CD4-positive, alpha-beta T cell treated with Interleukin-4 for 1 hour (primary cell): ENCODE data around the gene NPTXR.
"Not testable (repeated sequence)": the region's sequence is repeated elsewhere in the genome, so short reads cannot be mapped to it uniquely, and the experiment has no call there.

Experiments used
- DNase-seq, 2 donors: peaks; one replicate each; pipeline ENCODE4 v3.0.0-alpha.2; 2020 to 2022

Gene NPTXR

DNA sequence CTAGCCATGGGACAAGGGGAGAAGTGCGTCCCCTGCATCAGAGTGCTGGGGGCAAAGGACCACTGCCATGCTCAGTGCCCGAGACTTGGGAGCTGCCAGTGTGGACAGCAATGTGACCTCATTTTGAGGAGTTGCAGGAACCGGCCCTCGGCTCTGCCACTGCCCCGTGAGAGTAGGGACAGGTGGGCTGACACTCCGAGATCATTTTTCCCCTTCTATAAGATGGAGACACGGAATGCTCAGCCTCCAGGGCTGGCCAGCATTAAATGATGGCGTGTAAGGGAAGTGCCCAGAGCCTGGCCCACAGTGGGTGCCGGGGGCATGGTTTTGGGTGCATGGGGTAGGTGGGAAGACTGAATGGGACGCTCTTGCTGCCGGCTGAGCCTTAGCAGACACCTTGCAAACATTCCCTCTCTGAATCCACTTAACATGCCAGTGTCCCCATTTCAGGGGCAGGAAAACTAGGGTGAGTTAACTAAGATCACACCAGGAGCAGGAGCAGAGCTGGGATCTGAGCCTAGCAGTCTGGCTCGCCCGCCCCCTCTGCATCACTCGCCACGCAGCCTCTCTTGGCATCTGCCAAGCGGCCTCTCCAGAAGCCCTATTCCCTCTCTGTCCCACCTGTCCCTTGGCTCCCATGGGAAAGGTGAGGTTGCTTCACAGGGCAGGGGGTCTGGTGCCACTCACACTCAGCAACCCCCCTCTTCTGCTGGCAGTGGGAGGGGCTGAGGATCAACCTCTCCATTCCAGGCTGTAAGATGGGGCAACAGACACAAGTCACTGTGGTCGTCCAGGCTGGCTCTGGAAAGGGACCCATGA lies 13.6 kb downstream of the NPTXR start:
- DNase-seq, result no peak

DNA sequence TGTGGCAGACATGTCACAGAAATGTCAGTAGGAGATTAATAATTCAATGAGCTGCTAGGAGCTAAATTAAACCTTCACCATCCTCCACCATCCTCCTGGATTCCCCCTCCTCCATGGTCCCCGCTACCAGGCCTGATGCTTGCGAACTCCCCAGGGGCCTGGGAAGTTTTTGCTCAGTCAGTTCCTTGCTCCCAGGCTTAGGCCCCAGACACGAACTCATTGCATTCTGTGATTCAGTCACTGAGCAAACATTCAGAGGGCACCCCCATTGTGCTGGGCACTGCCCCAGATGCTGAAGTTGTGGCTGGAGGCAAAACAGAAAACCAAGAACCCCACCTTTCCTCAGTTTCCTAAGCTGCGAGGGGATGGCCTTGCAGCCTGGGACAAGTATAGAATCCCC lies 14.3 kb downstream of the NPTXR start:
- no peak for DNase-seq

DNA sequence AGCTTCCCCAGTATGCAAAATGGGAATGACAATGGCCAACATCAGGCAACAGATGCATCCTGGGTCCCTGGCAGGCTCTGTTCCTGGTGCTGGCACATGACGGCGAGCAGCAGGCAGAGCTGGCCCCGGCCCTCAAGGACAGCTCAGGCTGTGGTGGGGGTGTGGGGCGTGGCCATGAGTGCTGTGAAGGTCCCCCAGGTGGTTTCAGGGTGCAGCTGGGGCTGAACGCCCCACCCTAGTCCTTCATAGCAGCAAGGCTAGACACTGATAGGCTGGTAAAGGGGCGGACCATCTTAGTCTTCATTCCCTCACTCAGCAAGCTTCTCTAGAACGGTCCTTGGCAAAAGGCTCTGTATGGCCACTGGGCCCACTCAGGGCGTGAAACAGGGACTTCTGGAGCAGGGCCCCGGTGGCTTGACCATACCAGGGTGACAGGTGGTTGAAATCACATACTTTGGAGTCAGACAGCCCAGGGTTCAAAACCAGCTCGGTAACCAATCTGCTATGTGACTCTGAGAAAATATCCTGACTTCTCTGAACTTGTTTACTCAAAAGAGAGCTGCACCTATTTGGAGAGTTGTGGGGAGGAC lies 15.1 kb downstream of the NPTXR start:
- no peak for DNase-seq

DNA sequence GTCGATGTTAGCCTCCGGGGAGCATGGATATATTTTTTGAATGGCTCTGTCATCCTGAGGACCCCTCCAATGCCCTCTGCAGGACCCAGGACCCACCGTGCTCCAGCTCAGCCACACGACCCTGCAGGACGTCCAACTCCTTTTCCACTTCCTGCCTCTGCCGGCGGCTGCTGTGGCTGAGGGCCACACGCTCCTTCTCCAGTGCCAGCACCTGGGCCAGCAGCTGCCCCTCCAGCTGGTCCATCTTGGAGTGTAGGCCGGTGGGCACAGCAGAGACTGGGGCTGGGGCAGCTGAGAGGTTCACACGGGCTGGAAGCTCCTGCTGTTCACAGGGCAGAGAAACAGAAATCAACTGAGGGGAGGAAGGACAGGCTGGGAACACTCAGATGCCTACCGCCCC lies 15.6 kb downstream of the NPTXR start:
- DNase-seq, result no peak

DNA sequence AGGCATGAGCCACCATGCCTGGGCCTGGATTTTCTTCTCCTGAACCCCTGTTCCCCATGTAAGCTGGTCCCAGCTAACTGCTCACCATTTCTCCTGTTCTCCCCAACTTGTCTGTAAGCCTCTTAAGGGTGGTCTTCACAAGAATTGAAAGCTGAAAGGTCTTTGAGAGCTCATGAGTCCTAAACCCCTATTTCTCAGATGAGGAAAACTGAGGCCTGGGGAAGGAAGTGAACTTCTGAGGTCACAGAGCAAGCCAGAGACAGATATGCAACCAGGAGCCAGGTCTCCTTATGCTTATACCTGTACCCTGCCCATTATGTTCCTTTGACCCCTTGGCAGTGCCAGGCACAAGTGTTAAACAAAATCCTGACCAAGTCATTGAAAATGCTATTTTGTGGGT lies 16.3 kb downstream of the NPTXR start:
- no peak for DNase-seq

DNA sequence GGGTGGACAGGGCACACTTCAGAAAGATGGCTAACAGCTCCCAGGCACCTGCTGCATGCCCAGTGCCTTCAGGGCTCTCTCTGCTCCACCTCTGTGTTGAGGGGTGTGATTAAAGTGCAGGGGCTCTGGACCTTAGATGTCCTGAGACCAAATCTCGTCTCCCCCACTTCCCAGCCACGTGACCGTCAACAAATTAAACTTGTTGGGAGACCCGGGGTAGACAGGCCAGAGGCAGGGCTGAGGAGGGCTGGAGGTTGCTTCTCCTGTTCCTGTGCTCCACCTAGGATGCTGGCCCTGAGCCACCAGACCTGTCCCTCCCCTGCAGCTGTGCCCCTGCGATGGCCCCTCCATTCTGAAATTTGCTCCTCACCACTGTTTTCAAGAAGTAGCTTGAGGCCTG lies 17.0 kb downstream of the NPTXR start:
- no peak for DNase-seq

DNA sequence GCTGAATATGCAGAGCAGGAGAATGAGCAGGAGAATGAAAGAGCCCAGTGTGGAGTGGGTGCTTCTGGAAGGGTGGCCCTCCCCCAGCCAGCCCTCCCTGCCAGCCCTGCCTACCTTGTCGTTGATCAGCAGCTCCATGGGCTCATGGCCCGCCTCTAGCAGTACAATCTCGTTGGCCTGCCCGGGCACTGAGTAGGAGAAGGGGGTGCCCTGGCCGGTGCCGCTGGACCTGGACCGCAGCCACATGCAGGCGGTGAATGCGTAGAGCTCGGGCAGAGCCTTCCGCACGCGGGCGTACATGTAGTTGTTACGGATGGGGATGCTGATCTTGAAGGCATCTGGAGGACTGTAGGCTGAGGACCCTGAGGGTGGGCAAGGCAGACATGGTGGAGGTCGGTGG lies 17.4 kb downstream of the NPTXR start:
- no peak for DNase-seq

DNA sequence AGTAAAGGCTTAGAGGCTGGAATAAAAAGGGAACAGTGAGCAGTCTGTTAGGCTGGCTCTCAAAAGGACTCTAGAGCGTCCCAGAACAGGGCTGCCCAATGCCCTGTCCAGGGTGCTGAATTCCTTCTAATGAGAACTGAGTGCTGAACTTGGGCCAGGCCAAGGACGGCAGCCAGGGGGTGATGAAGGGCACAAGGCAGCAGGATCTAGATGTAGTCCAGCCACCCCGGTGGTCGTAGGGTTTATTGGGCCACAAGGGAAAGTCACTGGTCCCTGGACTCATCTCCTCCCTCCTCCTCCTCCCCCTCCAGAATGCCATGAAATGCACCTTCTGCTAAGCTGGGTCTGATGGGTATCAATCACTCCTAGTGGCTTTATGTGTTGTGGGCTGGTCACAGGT lies 19.2 kb downstream of the NPTXR start:
- DNase-seq, result peak; percentile 10 to 22

DNA sequence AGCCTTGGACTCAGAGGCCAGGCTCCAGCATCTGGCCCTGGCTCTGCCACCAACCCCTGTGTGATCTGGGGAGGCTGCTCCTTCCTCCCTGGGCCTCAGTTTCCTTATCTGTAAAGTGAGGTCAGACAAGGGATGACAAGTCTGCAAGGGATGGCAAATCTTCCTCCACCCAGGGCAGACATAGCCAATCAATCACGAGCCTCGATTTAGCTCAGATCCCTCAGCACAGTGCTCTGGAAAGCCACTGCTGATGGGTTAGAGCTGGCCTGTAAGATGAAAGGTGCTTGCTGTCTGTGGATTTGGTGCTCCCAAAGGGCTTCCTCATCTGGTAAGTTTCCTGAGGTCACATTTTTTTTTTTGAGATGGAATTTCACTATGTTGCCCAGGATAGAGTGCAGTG lies 20.2 kb downstream of the NPTXR start:
- no peak for DNase-seq

DNA sequence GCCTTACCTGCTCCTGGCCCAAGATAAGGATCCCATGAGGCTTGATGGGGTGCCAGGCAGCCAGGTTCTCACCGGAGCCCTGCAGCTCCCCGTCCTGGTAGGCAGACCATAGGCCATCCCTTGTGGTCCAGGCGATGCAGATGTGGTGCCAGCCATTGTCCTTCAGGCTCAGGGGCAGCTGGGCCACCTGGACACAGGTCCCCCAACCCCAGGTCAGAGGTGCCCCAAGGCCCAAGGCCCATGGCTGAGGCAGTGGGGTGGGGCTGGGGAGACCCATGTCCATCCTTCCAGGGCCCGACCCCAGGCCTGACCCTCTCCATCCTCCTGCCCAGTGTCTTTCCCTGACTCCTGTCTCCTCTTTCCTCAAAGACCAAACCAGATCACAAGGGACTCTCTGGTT lies 20.8 kb downstream of the NPTXR start:
- no peak for DNase-seq

DNA sequence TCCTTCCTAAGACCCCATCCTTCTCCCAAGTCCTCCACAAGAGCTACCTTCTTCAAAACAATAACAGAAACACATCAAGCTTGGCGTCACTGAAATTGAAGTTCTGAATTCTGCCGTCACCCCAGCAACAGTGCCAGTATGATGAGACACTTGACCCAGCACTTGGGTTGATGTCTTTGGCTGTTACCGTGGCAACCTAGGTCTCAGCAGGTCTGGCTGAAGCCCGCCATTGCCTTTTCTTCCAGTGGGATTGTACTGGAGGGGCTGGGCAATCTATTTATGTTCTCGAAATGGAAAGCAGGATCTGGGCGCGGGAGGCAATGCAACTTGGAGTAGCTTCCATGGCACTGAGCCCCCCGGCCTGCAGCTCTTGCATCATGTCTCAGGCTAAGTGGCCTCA lies 23.8 kb downstream of the NPTXR start:
- DNase-seq, result no peak

DNA sequence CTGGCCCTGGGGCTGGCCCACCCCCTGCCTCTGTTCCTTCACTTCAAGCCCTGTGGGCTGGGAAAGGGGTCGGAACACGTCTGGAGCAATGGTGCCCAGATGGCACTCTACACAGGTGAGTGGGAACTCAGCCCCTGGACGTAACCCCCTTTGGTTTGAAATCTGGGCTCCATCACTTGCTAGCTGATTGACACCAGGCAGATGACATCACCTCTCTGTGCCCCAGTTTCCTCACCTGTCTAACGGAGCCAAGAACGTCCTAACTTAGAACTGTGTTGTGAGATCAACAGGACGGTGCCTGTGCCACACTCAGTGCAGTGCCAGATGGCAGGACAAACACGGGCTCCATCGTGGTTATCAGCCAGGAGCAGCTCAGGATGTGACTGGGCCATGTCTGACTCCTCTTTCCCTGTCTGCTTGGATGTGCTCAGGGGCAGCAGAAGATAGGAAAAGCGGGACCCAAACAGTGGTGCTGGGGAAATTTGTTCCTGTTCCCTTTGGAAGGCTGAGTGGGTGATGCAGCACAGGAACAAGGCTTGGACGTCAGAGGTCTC lies 24.4 kb downstream of the NPTXR start:
- DNase-seq, result no peak

DNA sequence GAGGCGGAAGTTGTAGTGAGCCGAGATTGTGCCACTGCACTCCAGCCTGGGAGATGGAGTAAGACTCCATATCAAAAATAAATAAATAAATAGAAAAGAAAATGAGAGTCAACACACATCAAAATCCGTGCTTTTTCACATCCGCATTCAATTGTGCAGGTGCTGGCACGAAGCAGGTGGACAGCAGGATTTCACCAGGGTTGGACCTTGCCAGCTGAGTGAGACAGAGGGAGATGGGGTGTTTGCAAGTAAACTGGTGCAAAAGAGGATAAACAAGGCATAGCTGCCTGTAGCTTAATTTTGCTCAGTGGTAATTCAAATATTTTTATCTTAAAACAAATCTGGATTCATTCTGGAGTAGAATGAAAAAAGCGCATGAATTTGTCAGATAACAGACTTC lies 26.6 kb downstream of the NPTXR start:
- no peak for DNase-seq

DNA sequence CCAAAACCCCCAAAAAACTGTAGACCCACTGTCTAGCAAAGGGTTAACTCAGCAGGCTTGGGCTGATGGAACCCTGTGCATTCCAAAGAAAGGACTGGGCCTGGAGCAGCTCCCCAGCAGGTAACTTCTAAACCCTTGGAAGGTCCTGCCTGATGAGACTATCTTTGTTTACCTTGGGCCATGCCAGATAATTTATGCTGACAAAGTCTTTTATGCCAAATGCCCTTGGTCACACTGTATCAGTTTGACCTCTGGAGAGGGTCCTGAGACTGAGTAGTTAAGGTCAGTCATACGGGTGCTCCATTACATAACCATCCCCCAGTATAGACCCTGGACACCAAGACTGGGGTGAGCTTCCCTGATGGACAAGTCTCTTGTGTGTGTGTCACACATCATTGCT lies 28.0 kb downstream of the NPTXR start:
- DNase-seq, result no peak

DNA sequence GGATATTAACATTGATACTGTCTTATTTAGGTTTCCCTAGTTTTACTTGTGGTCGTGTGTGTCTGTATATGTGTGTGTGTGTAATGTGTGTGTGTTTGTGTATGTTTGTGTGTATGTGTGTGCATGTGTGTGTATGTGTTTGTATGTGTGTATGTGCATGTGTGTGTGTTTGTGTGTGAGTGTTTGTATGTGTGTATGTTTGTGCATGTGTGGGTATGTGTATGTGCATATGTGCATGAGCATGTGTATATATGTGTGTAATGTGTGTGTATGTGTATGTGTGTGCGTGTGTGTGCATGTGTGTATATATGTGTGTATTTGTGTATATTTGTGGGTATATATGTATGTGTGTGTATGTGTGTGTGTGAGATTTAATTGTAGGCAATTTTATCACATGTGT lies 32.6 kb downstream of the NPTXR start:
- no peak for DNase-seq

DNA sequence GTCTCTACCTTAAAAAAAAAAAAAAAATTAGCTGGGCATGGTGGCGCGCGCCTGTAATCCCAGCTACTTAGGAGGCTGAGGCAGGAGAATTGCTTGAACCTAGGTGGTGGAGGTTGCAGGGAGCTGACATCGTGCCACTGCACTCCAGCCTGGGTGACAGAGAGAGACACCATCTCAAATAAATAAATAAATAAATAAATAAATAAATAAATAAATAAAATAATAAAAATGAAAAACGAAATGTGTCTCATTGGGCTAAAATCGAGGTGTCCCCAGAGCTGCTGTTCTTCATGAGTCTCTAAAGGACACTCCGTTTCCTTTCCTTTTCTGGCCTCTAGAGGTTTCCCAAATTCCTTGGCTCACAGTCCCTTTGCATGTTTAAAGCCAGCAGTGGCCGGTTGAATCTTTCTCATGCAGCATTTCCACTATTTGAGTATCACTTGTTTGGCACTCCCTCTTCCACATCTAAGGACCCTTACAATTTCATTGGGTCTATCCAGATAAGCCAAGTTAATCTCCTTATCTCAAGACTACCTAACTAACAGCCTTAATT lies 38.7 kb downstream of the NPTXR start:
- not testable (repeated sequence) for DNase-seq

DNA sequence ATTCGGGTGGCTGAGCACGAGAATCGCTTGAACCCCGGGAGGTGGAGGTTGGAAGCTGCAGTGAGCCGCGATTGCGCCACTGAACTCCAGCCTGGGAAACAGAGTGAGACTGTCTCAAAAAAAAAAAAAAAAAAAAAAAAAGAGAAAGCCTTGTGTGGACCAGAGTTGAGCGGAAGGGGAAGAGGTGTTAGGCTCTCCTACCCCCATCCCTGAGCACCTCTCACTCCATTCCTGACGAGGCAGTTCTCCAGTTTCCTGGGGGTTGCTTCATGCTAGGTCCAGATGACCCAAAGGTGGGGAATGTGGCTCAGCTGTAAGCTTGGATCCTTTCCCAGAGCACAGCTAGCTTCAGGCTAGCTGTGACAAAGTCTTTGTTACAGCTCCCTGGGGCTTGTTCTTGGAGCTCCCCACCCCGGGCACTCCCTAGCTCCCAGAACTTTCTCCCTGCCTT lies 41.1 kb downstream of the NPTXR start:
- no peak for DNase-seq

DNA sequence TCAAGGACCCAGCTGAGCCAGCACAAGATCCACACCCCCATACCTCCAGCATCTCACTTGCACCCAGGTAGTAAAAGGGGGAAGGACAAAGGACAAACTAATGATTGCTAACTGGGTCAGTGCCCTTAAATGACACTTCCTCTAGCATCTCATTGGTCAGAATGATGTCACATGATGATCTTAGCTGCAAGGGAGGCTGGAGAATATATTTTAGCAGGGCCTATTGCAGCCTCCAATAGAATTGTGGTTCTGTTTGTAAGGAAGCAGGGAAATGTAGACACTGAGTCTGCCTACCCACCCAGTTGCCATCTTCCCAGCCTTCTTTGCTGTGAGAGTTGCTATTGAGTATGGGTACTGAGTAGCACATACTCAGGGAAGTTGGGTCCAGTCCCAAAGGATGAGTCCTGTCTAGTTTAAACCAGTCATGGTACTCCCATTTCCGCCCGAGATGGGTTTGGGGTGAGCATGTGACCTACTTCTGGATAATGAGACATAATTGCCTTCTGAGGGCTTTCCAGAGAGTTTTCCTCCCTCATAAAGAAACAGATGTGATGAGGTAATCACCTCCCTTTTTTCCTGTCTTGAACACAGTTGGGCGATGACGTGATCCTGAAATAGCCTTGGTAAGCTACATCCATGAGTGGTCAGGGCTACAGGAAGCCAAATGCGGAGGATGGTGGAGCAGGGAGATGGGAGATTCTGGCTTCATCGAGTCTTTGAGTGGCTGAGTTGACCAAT lies 44.4 kb downstream of the NPTXR start:
- no peak for DNase-seq

DNA sequence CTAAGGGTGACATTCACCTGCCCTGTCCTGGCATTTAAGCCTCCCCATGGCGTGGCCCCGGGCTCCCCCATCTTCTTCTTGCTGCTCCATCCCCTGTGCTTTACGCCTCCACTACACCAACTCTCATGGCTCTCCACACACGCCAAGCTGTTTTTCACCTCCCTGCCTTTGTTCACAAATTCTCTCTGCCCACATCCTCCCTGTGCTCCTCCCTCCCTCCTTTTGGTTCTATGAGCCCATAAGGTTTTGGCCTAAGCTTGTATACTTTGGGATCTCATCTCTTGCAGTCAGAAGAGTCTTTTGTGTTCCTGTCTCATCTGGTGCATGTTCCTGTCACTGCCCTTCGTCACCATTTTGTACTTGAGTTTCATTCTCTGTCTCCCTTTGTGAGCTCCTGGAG lies 45.3 kb downstream of the NPTXR start:
- DNase-seq, result no peak

DNA sequence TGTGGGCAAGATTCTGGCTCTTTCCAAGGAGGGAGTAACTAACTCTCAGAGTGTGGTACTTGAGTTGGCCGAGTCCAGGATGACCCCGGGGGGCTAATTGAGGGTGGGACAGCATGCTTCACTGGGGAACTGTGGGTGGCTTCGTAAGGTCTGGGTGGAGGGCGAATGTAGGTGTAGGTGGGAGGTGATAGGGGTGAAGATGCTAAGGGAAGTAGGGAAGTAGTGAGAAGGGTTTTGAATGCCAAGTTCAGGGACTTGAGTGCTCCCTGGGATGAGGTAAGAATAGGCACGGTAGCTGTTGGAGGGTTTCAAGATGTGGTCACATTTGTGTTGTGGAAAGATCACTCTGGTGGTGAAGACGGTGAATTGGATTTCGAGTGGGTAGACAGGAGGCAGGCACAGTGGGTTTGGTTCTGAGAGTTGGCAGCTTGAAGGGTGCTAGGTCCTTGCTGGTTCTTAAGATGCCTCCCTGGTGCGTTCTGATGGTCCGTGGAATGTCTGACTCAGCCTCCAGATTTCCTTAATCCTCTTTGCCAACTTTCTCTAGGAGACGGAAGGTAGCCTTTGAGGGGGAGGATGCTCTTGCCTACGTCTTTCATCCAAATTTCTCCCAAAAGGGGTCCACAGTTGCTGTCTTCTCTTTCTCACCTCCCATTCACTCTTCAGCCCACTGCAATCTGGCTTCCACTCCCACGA lies 47.4 kb downstream of the NPTXR start:
- DNase-seq, result no peak

DNA sequence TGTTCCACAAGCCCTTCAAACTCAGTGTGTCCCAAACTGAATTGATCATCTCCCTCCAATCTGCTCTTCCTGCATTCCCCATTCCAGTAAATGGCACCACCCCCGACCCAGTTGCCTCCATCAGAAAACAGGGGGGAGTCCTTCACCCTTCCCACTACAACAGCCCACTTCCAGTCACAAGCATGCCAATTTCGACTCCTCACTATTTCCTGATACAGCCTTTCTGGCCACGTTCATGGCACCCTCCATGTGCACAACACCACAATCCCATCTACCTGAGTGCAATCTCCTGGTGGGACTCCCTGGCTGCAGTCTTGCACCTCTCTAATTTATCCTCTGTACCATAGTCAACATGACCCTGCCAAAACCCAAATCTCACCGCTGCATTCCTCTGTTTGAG lies 48.3 kb downstream of the NPTXR start:
- no peak for DNase-seq

DNA sequence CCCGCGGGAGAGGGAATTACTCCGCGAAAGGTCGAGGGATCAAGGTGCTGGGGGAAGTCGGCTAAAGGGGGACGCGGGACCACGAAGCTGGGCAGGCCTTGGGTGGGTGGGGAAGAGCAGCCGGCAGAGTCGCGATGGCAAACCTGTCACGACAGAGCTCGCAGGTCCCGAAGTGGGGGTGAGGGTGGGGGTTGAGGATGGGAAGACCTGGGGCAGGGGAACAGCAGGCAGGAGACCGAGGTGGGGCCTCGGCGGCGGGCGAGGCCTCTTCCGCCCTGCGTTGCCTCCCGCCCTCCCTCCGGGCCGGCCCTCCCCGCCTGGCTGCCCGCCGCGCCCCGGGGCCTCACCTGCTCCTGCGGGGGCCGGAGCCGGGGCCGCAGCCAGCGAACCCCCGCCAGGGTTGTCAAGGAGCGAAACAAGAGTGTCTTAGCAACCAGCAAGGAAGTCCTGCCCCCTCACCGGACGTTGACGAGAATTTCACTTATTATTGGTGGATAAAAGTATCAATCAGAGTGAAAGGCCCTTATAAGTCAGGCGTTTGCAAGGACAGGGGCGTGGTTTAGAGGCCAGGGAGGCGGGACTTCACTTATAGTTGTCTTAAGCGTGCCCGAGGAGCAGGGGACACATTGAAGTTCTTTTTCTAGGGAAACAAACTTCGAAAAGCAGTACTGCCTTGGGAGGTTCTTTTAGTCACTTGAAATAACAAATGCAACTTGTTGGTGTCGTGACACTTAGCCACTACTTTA lies 49.9 kb downstream of the NPTXR start, which contains the start of gene DNAL4:
Gene DNAL4, minus strand, starts transcription at position 423 of the 746 bp plus-strand sequence. CDS start 11,412 bp downstream, outside the sequence.
- peak; percentile 96 to 98 for DNase-seq
